Measurements from ENCODE around the gene RCSD1.

Gene RCSD1

DNA sequence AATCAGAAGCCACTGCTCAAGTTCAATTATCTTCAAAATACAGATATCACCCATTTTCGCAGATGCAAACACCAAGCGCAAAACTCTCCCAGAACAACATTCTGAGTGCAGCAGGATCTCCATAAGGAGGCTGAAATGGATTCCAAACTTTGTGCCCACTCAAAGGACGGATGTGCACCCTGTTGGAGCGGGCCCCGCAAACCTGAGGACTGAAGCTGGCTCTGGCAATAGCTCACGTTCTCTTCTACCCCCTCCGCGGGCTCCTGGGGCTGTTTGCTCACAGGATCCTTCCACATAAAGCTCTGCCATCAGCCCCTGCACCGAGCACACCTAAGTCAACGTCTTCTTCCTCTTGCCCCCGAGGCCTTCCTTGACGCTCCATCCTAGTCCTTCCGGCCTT lies 11.7 kb upstream of the RCSD1 start:
- DNase-seq, result no peak

DNA sequence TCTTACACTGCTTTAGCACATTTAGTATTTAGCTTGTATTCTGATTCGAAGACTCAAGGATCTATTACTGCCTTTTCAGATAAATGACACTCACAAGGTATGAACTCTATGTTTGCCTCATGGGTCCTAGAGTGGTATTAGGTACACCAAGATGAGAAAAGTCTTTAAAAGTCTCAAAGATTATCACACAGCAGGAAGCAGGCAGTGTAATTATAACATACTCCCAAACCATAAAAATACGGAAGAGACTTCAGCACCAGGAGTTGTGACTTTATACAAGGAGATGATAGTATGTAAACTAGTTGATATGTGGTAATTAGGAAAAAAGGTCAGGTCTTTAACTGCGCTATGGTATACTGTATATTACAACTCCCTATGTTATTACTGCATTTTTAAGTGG lies 11.2 kb upstream of the RCSD1 start:
- no peak for DNase-seq

DNA sequence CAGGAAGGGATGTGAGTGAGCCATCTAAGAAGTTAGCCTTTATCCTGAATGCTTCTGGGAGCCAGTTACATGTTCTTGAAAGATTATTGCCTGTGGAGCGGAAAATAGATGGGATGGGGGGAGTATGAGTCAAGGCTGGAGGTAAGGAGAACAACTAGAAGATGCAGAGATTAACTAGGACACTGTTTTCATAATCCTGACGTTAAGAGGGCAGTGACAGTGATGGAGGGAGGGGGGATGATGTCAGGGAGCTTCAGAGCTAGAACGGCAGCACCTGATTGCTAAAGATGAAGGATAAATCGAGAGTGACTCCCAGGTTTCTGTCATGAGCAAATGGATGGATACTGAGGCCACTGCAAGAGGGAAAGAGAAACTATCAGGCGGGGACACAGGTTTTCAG lies 10.0 kb upstream of the RCSD1 start:
- DNase-seq, result no peak

DNA sequence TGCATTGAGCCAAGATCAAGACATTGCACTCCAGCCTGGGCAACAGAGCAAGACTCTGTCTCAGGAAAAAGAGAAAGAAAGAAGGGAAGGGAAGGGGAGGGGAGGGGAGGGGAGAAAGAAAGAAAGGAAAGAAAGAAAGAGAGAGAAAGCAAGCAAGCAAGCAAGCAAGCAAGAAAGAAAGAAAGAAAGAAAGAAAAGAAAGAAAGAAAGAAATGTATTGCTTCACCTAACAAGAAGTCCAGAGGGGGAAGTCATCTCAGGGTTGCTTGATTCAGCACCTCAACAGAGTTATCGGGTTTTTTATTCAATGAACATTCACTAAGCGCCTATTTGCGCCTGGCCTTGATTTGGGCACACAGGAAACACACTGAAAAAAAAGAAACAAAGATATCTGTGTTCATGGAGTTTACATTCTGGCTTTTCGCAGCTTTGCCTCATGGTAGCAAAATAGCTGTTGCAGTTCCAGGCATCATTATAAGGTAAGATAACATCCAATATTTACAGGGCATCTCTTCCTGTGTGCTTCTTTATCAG lies 8.2 kb upstream of the RCSD1 start:
- DNase-seq, result no peak

DNA sequence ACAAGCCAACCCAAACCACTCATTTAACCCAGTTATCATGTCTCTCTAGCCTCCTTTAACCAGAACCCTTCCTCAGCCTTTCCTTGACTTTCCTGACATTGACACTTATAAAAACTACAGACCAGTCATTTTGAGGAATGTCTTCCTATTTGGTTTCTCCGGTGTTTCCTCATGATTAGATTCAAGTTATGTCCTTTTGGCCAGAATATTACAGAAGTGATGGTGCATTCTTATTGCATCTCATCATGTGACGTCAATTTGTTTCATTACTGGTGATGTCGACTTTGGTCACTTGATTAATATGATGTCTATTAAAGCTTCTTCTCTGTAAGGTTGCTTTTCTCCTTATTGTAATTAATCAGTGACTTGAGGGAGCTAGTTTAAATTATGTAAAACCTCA lies 6.1 kb upstream of the RCSD1 start:
- no peak for DNase-seq

DNA sequence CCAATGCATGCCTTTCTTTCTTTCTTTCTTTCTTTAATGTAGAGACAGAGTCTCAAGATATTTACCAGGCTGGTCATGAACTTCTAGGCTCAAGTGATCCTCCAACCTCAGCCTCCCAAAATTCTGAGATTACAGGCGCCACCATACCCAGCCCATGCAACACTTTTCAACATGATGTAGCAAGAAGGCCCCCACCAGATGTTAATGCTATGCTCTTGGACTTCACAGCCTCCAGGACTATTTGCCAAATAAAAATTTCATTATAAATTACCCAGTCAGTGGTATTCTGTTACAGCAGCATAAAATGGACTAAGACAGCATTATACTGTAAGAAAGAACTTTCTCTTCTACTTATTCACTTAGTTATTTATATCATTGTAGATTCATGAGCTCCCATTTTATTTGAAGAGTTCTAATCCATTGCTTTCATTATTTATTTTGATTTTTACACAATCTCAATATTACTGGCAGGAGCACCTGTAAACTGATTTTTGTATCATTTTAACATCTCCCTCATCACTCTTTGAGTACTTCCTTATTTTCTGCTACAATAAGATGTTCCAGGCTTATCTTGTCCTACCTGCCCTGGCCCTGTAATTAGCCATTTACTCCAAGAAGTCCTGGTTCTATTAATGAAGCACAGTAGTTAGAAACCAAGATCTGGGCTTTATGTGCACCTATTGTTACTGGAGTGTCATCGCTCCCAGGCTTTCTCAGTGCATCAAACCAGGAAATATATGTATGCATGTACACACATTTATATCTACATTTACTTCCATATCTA lies 4.8 kb upstream of the RCSD1 start:
- DNase-seq, result no peak

DNA sequence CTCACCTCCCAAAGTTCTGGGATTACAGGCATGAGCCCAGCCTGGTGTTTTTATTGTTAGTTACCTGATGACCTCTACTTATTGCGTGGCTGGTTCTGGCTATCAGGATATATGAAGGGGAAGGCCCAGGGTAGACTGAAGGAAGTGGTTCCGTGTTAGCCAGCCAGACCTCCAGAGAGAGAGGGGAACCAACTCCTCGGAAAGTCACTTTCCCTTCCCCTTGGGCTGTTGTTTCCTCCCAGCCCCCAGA lies 2.5 kb upstream of the RCSD1 start:
- DNase-seq, result no peak

DNA sequence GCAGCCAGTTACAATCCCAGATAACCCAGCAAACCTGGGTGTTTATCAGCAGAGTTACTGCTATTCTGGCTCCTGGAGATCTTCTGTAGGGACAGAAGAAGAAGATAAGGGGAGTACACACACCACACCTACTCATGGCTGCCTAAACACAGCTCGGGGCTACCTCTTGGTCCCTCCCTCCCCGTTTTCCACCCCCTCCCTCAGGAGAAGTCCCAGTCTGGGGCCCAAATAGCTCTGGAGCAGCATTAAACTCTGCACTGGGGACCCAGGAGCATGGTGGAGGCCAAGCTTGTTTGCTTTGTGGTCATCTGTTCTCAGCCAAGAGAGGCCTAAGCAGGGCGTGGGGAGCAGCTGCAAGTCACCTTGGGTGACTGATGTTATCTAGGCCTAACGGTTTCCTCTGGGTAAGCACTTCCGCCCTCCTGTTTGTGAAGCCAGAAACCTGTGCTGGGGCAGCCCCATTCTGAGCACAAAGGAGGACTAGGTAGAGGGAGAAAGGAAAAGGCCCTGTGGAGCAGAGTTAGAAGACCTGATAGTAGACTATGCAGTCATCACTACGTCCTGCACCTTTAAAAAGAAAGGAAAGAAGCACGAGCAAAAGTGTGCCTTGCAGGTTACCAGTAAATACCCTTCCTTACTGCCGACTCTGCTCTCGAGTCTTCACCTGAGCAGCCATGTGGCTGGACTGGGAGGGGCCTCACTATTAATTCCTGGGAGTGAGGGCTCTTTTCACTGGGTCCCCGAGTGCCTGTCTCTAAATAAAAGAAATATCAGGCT lies 2.0 kb upstream of the RCSD1 start:
- DNase-seq, result peak; percentile 76

DNA sequence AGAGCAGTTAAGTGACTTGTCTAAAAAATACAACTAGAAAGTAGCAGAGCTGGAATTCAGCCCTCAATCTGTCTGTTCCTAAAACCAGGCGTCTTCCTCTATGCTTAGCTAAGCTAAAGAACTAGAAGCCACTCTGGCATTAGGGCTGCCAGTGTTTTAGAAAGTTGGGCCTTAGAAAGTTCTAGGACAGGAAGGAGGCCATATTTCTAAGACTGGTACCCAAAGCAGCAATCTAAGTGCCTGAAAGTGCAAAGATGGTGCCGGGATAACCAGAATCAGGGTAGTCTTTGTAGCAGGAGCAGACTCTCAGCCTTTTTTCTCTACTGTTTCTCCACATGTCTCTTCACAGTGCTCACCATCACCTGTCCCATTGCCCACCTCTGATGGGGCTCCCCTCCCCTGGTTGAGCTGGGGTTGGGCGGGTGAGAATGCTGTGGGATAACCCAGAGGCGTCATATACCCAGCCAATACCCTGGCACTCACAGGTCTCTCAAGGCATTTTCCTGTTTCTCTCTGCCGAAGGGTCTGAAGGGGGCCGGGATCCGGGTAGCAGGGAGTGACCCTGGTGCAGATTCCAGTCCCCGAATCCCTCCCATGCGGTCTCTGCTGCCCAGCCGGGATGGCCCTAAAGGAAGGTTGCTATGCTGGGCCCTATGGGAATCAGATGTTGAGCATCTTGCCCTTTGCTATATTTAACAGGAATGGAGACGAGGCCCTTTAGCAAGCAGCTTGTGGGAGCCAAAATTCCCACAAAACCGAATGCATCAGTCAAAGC lies 1.1 kb upstream of the RCSD1 start:
- no peak for DNase-seq

DNA sequence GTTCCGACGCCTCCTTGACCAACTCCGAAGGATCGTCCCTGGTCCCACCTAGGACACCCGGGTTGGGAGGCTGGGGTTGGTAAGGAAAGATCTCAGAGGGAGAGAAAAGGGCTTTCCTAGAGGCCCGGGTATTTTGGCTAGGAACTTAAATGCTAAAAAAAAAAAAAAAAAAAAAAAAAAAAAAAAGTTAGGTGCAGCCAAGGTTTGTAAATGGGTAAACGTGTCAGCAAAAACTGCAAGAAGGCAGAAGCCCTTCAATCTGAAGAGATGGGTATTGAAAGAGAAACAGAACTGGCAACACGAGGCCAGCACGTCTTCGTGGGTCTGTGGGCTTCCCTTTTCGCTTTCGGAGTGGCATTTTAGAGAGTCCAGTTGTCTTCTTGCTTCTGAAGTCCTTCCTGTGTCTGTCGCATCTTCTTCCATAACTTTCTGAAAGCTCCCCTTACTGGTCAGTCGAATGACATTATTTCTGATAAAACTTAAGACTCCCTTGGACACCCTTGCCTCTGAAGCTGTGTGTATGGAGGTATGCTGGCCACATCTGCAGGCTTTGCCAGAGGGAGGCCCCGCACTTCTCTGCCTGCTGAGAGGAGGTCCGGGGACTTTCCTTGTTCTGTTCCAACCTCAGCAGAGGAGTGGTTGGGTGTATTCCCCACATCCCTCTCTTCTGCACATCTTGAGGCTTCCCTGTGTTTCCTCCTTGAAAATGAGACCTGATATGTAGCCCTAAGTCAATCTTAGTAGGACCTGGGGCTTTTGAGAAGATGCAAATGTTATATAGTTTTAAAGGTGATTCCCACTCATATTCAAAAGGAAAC lies 745 bp downstream of the RCSD1 start:
- no peak for DNase-seq

DNA sequence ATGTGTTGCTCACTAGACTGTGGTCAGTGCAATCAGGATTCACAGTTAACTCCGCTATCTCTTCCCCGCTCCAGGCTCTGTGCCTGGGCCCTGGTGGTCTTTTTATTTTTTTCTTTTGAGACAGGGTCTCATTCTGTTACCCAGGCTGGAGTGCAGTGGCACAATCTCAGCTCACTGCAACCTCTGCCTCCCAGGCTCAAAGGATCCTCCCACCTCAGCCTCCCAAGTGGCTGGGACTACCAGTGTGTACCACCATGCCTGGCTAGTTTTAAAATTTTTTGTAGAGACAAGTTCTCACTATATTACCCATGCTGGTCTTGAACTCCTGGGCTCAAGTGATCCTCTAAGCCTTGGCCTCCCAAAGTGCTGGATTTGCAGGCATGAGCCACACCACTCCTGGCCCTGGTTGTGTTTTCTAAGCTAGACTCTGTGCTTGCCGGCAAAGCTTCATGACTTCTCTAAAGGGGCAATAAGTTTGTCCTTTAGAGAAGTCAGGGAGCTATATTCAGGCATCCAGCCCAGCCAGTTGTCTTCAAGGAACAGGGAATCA lies 1.4 kb downstream of the RCSD1 start:
- no peak for DNase-seq

DNA sequence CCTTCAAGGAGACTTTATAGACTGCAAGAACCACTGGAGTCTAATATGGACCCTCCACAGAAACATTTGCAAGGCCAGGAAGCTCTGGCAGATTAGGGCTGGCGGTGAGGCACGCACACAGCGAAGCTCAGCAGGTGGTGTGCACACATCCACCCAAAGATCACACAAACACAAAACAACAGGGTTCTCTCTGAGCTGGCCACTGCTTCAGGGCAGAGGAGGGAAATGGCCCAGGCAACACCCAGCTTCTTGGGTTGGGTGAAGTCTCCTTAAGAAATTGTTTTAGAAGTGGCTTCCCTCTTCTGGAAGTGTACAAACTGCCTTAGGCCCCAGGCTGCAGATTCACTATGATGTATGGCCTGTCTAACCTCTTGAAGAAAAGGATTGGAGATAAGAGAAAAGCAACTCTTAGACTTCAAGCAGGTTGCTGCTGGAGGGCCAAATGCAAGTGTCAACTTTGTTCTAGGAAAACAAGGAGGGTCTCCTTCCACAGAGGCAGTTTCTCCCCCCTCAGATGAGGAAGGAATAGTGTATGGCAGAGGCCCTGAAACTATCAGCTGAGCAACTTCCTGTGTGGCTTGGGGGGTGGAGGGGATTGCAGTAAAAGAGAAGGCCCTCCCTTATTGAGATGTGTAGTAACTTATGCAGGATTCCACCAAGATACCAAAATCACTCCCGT lies 2.0 kb downstream of the RCSD1 start:
- peak; percentile 41 for DNase-seq

DNA sequence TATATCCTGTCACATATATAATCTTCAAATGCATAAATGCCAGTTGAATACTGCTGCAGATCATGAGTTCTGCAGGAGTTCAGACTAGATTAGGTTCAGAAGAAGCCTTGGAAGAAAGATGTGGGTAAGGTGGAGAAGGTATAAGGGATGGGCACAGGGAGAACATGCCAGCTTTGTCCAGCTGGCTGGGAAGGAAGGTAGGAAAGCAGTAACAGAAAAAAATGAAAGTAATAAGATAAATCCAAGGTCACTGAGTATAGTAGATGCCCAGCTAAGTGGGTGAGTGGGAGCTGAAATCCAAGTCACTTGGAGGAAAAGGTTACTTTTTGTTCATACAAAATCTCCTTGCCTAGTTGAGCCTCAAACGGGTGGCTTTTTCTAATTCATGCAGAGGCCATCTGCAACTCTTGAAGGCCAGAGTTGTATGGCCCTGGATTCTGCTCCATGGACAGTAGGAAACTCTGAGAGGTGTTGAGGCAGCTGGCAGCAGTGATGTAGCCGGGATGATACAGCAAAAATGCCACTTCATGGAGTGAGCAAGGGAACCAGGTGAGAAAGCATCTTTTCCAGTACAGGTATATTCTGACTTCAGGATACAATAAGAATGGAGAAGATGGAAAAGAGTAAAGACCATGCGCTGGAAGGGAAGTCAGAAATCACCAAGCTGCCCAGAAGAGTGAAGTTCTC lies 3.4 kb downstream of the RCSD1 start:
- no peak for DNase-seq

DNA sequence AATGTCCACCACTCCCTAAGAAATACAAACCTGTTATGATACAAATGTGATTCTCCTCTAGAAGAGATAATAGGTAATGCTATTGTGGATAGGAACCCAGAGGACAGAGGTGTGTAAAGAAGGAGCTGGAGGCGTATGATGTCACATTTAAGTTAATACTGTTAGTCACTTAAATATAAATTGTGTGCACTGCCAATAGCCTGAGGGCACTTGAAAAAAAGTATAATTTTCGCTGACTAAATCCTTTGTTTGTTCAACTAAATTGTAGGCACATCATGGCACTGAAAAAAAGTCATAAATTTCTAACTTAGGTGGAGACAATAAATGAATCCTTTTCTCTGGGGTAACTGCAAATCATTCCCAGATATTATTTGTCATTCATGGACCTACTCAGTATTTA lies 4.4 kb downstream of the RCSD1 start:
- DNase-seq, result no peak

DNA sequence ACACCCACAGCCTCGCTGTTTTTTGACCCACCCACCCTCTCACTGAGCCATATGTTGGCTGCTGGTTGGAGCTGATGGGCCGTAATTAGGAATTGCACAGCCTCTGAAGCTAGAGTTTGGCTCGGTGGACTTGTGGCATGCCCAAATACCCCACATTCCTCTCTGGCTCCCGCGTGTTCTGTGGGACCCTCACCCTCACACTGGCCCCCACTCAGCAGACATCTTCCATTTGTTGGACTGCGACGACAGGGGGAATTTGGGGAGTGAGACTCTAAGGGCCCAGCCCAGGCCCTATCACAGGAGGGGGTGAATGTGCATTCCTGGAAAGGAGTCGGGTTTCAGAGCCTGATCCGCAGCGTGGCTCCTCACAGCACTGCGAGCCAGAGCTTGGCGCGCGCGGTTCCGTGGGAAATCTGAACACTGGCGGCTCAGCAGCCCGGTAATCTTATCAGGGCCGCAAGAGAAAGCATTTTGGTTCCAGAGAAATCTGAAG lies 5.2 kb downstream of the RCSD1 start:
- DNase-seq, result no peak

DNA sequence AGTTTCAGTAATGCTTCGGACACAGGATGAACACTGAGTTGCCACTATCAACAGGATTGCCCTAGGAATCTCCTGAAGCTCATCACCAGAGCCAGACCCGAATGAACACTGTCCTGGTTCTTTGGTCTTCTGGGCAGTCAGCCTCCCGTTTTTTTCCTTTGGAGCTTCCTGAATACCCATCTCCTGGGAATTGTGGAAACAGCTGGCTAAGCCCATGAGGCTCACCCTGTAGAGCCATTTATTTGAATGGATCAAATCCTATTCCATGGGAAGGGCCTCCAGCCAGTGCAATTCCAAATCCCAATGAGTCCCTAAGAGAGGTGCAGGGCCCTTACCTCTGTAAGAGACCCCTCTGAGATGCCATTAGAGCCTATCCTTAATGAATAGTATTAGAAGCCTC lies 5.9 kb downstream of the RCSD1 start:
- DNase-seq, result no peak

DNA sequence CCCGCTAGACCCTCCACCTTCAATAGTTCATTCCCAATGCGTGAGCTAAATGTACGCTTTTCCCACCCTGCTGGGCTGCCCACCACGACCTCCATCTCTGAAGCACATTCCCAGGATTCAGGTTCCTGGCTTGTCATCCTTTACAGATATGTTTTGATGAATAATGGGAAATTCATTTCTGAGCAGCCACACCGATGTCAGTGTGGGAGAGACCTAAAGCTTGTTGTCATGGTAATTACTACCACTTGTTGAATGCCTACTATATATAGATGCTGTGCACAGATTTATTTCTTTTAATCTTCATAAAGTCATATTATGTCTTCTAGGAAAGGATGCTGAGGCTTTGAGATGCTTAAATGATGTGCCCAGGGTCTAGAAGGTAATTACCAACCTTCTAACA lies 8.0 kb downstream of the RCSD1 start:
- DNase-seq, result no peak

DNA sequence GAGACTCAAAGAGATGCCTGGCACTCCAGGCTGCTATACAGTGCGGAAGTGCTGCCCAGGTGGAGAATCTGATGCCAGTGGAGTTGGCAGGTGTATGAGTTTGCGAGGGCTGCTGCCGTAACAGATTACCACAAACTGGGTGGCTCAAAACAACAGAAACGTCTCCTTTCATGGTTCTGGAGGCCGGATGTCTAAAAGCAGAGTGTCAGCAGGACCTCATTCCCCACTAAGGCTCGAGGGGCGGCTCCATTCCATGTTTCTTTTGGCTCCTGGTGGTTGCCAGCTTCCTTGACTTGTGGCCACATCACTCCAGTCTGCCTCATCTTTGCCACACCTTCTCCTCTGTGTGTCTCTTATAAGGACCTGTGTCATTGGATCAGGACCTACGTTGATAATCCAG lies 10.0 kb downstream of the RCSD1 start:
- DNase-seq, result no peak

DNA sequence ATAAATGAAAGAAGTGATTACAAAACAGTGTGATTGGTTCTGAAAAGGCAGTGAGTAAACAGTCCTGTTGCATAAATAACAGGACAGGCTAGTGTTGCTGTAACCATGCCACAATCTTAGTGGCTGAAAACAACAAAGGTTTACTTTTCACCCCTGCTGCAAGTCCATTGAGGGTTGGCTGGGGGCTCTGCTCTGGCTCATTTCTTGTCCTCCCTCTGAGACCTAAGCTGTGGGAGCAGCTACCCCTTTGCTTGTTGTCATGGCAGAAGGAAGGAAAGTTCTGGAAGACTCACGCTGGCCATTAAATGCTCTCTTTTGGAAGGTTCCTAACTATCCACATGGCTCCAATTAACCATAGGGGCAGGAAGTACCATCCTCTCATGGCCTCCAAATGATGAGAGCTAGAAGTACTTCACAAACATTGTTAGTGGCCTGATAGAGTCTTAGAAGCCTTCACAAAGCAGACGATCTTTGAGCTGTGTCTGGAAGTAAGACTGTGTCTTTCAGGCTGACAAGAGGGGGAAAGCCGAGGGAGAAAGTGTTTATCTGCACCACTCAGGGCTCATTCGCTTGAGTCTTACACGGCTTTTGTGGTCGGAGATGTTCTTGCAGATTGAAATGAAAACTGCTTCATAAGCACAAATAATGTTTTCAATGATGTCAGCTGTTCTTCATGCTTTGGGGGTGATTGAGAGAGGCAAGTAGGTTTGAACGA lies 11.9 kb downstream of the RCSD1 start:
- DNase-seq, result no peak

DNA sequence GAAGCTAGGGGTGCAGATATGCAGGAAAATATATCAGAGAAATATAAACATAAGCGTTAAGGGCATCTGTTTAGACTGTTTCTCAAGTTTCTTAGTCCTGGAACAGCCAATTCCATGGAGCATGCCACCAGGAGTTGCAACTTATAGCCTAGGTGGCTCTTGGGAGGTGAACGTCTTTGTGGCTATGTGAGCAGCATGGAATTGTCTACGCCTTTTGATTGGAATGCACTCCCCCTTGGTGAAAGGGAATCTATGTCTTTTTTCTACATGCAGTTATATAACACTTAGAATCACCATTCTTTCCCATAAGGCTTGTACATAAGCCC lies 12.4 kb downstream of the RCSD1 start:
- DNase-seq, result no peak

DNA sequence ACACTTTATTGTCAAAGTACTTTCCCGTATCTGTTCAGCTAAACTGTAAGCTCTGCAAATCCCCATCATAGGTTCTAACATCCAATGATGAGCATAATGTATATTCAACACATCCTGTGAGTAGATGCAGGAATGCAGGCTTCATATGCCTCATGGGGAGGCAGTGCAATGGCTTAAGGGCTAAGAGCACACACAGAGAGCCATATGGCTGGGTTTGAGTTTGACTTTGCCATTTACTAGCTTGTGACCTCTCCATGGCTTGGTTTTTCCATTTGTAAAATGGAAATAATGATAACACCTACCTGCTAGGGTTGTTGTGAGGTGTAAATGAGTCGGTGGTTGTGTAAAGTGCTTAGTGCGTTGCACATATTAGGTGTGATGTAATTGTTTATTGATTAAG lies 13.4 kb downstream of the RCSD1 start:
- no peak for DNase-seq

All from activated effector memory CD4-positive, alpha-beta T cell treated with Interleukin-2 at 50 U/mL for 16 hours (primary cell).